Retinal pigment epithelial cell (primary cell): ENCODE measurements around the gene UBE2L6.
"Not testable (repeated sequence)": the region's sequence is repeated elsewhere in the genome, so short reads cannot be mapped to it uniquely, and the experiment has no call there.

Experiments used
- DNase-seq: peaks from one replicate; pipeline ENCODE4 v3.0.0-alpha.2; 2010; ENCODE audit warnings: low read depth
- H3K4me3 ChIP-seq: 2 replicates; pipeline ENCODE4 v1.5.1; 2011; ENCODE audit warnings: mild to moderate bottlenecking, low read length, control low read depth, moderate library complexity
- CTCF ChIP-seq: conservative IDR thresholded peaks from 2 replicates; pipeline ENCODE4 v1.5.1; 2011; ENCODE audit warnings: low read depth, low read length, control low read depth, inconsistent platforms

UBE2L6 gene

GRCh38 chr11:57544566-57544965 lies 22.9 kb downstream of the UBE2L6 start:
- DNase-seq, result peak; percentile 83
- no peak overlapping the region for H3K4me3 ChIP-seq
- TF ChIP-seq CTCF, result no peak

GRCh38 chr11:57543593-57543992 lies 23.9 kb downstream of the UBE2L6 start:
- no peak for DNase-seq
- no peak for TF ChIP-seq CTCF

GRCh38 chr11:57542582-57542981 lies 24.9 kb downstream of the UBE2L6 start:
- no peak overlapping the region for H3K4me3 ChIP-seq
- no peak for TF ChIP-seq CTCF
- DNase-seq, result no peak

More at GRCh38 chr11:57543593-57543992, 23.9 kb downstream of the UBE2L6 start:
- H3K4me3 ChIP-seq, result no peak overlapping the region

GRCh38 chr11:57541169-57541568 lies 26.3 kb downstream of the UBE2L6 start:
- no peak for DNase-seq
- no peak for TF ChIP-seq CTCF
- H3K4me3 ChIP-seq, result no peak overlapping the region

- no peak overlapping the region for H3K4me3 ChIP-seq
- TF ChIP-seq CTCF, result no peak
- no peak for DNase-seq
Measured at GRCh38 chr11:57539342-57539741, 28.1 kb downstream of the UBE2L6 start.

GRCh38 chr11:57536947-57537619 lies 30.4 kb downstream of the UBE2L6 start, which contains the start of gene SMTNL1:
TSS of gene SMTNL1 (plus strand) at chr11:57537595. CDS start at chr11:57542643, 5,048 bp downstream.
- TF ChIP-seq CTCF, result no peak
- no peak within 1 kb of the TSS for H3K4me3 ChIP-seq
- no peak for DNase-seq

- not testable (repeated sequence) for DNase-seq
Measured at GRCh38 chr11:57534449-57534848, 33.0 kb downstream of the UBE2L6 start.

More at GRCh38 chr11:57534449-57534848, 33.0 kb downstream of the UBE2L6 start:
- H3K4me3 ChIP-seq, result not testable (repeated sequence)
